HG03045 (cell line): ENCODE data around the gene PDE10A.

ENCODE experiments used
- ATAC-seq: cut with Tn5 transposase; IDR thresholded peaks from one replicate; pipeline ENCODE4 v1.9.1; 2021; ENCODE audit warnings: mild to moderate bottlenecking, moderate library complexity; ENCODE audit not compliant: unreplicated experiment

The PDE10A gene

GRCh38 chr6:165426892-165427291 is 236.1 kb downstream of the PDE10A start:
- ATAC-seq, result no peak

- ATAC-seq, result no peak
Measured at GRCh38 chr6:165422192-165422591, 240.8 kb downstream of the PDE10A start.

GRCh38 chr6:165417278-165417865 is 245.7 kb downstream of the PDE10A start:
- no peak for ATAC-seq

- no peak for ATAC-seq
Measured at GRCh38 chr6:165404697-165405096, 258.3 kb downstream of the PDE10A start.

DNA sequence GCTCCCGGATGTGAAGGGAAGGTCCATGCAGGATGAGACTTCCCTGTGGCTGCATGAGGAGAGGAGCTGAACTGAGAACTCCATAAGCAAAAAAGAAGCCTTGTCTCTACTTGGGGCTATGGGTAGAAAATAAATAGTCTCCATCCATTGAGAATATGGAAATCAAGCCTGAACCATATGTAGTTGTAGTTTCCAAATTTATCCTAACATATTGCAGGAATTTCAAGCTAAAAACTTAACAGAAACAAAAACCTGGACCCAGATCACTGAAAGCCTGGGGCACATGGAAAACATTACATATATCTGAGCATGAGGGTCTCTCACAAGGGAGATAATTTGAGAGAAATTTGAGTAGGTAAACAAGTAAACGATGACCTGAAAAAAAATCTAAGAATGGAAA is 258.7 kb downstream of the PDE10A start:
- no peak for ATAC-seq

DNA sequence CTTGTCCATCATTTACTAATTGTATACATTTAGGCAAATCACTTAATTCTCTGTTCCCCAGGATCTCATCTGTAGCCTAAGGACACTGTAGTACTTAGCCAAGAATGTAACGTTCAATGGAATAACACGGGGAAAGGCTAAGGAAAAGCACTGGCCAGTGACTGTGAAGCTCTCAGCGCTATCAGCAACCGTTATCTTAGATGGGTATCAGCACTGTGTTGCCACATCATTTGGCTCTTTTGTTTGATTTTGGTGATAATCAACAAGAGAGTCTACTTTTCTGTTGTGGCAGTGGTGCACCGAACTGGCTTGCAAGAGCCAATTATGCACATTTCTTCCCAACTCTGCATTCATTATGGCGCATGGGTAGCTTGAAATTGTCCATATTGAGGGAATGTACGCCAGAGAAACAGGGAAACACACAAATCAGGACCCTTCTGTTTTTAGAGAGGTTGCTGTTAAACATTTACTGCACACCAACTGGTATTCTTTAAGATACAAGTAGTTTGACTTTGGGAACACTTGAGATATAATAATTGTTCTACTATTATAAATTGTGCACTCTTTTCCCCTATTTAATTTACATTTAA is 259.9 kb downstream of the PDE10A start:
- no peak for ATAC-seq

DNA sequence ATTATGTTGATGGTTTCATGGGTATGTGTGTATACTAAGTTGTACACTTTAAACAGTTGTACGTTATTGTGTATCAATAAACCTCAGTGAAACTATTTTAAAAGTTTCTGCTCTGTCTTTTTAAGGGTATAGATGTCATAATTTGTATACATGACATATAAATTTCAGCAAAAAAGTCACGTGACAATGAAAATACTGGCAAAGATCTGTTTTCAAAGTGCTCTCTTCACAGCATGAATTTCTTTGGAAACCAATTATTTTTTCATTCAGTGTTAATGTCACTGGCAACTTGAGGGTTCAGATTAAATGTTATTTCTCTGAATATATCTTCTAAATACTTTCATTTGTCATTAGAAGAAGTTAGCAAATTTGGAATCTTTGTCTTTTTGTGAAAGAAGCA is 261.9 kb downstream of the PDE10A start:
- ATAC-seq, result no peak

DNA sequence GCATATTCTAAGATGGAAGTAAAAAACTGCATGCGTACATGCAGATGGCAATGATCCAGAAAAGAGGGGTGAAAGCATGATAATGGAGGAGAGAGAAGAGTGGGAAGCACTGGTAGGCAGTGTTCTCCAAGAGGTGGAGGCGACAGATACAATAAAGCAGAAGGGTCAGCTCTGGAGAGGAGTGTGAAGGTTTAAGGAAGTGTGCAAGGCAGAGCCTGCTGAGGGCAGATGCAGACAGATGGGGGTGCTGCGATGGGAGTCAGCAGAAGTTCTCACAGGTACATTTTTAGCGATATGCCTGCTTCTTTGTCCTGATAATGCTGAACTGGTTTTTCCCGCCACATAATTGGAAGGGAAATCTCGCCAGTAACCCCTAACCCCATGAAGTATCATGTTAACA is 272.6 kb downstream of the PDE10A start:
- ATAC-seq, result no peak

DNA sequence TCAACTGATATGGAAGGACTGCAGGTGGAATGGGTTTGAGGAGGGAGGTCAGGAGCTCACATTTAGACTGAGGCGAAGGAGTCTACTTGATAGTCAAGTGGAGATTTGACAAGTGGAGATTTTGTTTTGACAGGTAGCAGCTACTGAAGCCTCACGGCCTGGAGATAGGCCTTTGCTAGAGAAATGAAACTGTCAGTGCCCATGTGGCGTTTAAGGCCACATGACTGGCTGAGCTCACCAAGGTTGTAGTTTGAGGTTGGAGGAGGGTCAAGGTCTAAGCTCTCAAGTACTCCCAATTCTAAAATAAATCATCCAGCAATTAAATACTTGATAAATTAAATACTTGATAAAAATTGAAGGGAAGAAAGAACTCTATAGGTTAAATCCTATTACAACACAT is 273.5 kb downstream of the PDE10A start:
- no peak for ATAC-seq

- no peak for ATAC-seq
Measured at GRCh38 chr6:165383323-165383722, 279.7 kb downstream of the PDE10A start.

DNA sequence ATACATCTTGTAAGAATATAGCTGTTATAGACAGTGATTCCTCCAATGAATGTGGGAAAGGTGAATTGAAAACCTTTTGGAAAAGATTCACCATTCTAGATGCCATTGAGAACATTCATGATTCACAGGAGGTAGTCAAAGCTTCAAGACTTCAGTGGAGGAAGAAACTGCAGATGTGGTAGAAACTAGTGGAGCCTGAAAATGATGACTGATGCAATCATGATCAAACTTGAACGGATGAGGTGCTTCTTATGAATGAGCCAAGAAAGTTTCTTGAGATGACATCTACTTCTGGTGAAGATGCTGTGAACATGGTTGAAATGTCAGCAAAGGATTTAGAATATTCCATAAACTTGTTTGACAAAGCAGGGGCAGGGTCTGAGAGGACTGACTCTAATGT is 286.9 kb downstream of the PDE10A start:
- ATAC-seq, result no peak

GRCh38 chr6:165365371-165365770 is 297.7 kb downstream of the PDE10A start:
- no peak for ATAC-seq

GRCh38 chr6:165345700-165346099 is 317.3 kb downstream of the PDE10A start:
- ATAC-seq, result no peak

DNA sequence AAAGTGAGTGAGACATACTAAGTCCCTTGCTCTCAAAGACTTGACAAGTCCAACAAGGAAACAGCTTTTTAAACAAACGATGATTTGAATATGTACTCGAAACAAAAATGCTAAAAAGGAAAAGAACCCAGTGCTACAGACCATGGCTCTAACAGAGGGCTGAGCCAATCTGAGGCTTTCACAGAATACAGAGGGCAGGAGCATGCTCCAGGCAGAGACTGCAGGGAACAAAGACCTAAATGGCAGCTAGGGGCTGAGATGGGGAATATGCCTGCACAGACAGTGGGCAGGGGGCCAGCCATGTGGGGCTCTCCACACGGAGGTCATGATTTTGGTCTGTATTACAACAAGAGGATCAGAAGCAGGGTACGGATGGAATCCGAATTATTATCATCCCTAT is 322.5 kb downstream of the PDE10A start:
- no peak for ATAC-seq

GRCh38 chr6:165325609-165326008 is 337.4 kb downstream of the PDE10A start:
- ATAC-seq, result no peak

GRCh38 chr6:165321555-165322145 is 341.4 kb downstream of the PDE10A start:
- no peak for ATAC-seq

- ATAC-seq, result no peak
Measured at GRCh38 chr6:165321150-165321549, 341.9 kb downstream of the PDE10A start.

GRCh38 chr6:165317723-165318122 is 345.3 kb downstream of the PDE10A start:
- no peak for ATAC-seq

GRCh38 chr6:165308926-165309731 is 353.9 kb downstream of the PDE10A start, which contains the start of gene C6orf118:
Gene C6orf118, minus strand, starts transcription at chr6:165309605. Its CDS starts 19 bp downstream, at chr6:165309586.
- ATAC-seq, result no peak

DNA sequence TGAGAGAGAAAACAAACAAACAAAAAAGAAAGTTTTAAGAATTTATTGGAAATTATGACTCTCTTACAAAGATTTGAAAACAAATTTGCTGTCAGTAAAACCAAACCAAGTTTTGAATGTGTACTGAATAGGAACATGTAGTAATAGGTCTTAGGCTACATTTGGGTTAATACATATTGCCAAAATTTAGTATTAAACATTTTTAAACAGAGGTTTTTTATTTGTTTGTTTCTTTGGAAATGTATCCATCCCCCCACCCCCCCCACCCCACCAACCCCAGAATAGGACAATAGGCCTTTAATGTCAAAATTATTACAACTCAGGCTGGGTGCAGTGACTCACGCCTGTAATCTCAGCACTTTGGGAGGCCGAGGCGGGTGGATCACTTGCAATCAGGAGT is 356.1 kb downstream of the PDE10A start:
- no peak for ATAC-seq

DNA sequence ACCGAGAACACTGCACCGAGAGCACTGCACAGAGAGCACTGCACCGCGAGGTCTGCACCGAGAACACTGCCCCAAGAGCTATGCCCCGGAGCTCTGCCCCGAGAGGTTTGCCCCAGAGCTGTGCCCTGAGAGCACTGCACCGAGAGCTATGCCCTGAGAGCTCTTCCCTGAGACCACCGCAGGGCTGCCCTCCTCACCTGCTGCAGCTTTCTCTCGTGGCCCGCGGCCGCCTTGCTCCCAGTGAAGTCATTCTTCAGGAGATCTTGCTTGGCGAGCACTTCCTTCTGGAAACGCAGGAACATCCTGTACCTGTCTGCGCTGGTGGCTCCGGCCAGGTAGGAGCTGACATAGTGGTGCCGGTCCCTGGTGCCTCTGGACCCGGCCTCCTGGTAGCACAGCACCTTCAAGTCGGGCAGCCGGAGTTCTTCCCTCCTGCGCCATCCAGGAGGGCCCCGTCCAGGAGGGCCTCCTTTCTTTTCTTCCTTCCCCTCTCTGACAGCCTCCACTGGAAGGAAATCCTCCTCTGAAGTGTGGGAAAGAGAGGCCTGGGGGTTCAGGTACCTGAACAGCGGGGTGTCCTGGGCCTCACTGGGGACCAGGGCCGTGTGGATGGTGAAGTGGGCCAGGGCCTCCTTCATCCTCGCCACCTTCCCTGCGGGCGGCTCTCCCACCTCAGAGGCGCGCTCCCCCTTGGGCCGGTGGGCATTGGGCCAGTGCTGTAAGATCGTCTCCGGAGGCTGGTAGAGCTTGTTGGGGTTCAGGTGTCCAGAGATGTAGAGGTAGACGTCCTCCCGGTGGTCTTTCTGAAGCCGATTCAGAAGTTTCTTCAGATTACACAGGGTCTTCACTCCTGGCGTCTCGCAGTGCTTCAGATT is 361.4 kb downstream of the PDE10A start:
- no peak for ATAC-seq
